HG03354 (cell line): Measurements from ENCODE around the gene CNBD2.
"Not testable (repeated sequence)": the region's sequence is repeated elsewhere in the genome, so short reads cannot be mapped to it uniquely, and the experiment has no call there.

Experiments
- ATAC-seq: cut with Tn5 transposase; IDR thresholded peaks from one replicate; pipeline ENCODE4 v1.9.1; 2021; ENCODE audit warnings: mild to moderate bottlenecking; ENCODE audit not compliant: unreplicated experiment, poor library complexity, severe bottlenecking

CNBD2 gene

DNA sequence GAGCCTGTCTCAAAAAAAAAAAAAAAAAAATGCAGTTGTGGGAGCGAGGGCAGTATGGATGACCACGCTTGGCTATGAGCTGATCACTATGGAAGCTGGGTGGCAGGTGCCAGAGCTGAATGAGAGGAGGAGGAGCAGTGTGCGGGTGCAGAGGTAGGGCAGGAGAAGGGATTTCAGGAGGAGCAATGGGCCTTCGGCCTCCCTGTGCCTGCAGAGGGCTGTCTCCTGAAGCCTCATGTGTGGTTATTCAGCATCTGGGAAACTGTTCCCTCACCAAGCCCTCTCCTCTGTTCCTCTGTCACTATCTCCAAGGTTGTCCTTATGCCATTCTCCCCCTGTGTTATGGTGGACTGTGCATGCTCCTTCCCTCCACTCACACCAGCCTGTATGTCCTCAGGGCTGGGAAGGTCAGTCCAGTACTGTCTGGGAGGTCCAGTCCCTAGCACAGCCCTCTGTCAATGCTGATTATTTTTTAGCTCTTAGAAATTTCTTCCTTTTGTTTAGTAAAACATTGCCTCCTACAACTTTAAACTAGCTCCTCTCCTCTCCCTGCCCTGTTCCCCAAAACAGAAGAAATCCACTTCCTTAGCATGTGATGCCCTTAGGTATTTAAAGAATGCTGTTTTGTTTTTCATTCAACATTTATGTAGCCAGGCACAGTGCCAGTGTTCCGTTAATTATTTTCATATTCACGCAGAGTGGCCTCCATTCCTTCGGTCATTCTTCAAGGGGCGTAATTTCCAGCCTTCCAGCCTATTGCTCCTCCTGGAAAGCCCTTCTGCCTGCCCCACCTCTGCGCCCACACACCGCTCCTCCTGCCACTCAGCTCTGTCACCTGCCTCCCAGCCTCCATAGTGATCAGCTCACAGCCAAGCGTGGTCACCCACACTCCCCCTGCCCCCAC lies 48.9 kb downstream of the CNBD2 start:
- ATAC-seq, result no peak

DNA sequence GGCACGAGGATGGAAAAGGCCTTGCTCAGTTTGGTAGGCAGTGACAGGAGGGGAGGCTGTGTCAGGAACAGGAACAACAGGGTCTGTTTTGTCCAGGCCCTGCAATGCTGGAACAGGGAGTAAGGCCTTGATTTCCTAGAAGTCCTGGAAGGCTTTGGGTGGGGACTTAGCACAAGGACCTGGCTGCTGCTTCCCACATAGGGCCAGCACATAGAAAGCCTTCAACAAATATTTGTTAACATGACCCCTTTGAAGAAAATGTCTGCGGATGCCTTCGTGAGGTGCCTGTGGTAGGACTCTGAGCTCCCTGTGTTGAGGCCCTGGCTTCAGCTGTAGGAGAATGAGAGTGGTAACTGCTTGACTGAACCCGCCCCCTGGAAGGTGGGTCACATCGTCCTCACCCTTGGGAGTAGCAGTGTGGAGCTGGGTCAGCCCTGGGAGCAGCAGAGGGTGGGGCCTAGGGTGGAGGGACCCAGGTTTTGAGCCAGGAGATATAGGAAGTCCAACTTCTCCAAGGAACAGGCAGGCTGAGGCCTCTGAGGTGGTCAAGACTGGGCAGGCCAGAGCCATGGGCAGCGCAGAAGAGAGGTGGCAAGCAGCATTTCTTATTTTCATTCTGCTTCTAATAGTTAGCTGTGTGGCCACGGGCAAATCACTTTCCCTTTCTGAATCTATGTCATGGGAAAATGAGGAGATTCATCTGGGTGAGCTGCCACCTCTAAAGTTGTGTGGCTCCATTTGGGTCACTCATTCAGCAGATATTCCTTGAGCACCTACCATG lies 50.0 kb downstream of the CNBD2 start:
- no peak for ATAC-seq

DNA sequence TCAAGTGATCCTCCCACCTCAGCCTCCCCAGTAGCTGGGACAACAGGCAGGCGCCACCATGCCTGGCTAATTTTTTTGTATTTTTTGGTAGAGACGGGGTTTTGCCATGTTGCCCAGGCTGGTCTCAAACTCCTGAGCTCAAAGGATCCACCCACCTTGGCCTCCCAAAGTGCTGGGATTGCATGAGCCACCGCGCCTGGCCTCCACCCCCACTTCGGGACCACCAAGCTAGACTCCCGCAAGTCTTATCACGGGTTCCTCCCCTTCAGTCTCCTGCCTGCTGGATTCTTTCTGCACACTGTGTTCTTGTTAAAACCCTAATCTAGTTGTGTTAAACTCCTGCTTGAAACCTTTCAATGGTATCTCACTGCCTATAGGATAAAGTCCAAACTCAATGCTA lies 57.7 kb downstream of the CNBD2 start:
- not testable (repeated sequence) for ATAC-seq

DNA sequence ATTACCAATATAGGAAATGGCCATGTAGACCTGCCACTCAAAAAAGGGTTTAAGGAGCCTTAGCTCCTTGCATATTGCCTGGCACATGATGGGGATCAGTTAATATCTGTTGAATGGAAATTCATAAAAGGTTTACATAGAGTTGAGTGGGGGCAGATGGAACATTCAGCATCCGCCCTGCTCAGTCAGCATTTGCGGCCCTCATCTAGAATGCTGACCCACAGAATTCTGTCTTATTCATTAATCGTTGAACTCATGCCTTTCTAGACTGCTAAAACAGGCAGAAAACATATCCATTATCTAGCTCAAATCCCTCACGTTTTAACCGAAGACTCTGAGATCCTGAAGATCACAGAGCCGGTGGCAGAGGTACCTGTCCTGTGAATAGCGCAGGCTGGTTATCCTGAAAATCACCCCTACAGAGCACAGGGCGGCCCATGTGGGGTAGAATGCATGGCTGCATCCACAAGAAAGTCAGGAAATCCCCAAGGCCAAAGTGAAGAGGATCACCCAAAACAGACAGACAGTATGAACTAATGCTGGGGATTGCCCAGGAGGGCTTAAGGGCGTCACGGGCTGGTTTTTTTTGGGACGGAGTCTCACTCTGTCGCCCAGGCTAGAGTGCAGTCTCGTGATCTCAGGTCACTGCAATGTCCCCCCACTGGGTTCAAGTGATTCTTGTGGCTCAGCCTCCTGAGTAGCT lies 59.9 kb downstream of the CNBD2 start:
- no peak for ATAC-seq

DNA sequence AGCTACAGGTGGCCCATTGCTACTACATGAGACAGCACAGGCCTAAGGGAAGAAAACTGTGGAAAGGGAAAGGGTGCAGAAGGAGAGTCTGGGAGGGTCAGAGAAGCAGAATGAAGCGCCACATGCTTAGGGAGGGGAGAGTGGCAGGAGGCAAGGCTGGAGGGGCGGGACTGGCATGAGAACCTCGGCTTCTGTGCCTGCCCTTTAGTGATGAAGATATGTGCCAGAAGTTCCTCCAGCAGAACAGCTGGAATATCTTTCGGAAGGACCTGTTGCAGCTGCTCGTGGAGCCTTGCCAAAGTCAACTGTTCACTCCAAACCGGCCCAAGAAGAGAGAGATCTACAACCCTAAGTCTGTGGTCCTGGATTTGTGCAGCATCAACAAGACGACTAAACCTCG lies 61.8 kb downstream of the CNBD2 start:
- ATAC-seq, result no peak

DNA sequence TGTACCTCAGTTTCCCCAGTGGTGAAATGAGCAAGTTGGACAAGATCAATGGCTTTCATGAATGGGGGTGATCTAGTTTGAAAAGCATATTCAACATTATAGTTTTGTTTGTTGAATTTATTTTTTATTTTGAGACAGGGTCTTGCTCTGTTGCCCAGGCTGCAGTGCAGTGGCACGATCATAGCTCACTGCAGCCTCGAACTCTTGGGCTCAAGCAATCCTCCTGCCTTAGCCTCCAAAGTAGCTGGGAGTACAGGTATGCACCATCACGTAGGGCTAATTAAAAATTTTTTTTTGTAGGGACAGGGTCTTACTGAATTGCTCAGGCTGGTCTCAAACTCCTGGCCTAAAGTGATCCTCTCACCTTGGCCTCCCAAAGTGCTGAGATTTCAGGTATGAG lies 63.4 kb downstream of the CNBD2 start:
- ATAC-seq, result no peak

DNA sequence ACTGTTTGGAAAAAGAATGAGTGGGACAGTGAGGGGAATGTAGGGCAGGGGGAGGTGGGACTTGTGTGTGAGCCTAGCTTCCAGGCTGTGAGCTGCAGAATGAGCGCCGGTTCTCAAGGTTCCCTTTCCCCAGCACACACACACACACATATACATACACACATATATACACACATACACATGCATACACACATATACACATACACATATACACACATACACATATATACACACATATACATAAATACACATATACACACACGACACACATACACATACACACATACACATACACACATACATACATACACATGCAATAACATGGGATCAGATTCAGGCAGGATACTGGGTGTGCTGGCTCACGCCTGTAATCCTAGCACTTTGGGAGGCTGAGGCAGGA lies 66.5 kb downstream of the CNBD2 start:
- ATAC-seq, result no peak

DNA sequence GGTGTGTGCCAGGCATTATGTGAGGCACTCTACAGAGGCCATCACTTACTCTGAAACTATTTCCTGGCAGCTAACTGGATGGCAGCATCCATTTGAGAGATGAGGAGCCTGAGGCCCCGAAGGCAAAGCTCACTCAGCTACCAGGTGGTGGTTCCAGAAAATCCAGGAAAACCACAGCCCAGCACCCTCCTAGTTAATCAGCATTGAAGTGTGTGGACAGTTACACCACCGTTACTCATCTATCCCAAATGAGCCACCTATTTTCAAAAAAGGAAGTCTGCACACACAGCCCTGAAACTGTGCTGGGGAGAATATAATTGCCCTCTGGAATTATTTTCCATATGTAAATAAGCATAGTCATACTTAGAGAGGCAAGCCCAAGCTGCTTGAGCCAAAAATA lies 67.4 kb downstream of the CNBD2 start:
- no peak for ATAC-seq

DNA sequence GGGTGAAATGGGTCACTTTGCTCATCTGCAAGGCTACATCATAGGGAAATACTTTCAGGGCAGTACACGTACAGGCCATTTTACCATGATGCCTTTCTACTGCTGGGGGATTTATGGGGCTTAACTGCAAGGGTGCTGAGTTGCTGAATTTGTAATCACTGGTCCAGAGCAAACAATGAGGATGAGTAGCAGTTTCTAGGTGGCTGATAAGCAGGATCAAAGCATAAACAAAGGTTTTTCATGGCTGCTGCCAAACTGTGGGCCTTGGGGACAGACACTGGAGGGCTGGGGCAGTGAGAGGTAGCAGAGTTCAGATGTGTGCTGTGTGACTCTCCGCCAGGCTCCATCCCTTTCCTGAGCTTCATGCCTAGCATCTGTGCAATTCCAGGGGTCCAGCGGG lies 68.3 kb downstream of the CNBD2 start:
- ATAC-seq, result no peak

DNA sequence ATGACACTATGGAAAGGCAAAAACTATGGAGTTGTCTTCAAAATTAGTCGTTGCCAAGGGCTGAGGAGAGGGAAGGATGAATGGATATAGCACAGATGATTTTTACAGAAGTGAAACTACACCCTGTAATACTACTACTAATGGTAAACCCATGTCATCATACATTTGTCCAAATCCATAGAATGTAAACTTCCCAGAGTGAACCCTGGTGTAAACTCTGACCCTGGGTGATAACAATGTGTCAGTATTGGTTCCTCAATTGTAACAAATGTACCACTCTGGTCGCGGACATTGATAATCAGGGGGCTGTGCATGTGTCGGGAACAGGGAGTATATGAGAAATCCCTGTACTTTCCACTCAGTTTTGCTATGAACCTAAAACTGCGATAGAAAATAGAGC lies 72.2 kb downstream of the CNBD2 start:
- ATAC-seq, result no peak

DNA sequence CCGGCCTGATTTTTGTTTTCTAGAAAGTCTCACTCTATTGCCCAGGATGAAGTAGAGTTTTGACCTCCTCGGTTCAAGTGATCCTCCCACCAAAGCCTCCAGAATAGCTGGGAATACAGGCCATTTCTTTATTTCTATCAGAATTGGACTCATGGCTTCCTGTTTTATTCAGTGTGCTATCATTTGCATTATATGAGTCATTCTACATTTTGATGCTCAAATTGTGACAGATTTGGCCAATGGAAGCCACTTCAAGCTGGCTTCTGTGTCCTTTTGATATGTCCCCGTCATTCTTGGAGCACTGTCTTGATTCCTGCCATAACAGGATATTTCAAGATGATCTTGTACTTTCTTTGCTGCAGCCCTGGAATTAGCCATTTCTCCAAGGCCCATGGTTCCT lies 75.1 kb downstream of the CNBD2 start:
- ATAC-seq, result no peak

DNA sequence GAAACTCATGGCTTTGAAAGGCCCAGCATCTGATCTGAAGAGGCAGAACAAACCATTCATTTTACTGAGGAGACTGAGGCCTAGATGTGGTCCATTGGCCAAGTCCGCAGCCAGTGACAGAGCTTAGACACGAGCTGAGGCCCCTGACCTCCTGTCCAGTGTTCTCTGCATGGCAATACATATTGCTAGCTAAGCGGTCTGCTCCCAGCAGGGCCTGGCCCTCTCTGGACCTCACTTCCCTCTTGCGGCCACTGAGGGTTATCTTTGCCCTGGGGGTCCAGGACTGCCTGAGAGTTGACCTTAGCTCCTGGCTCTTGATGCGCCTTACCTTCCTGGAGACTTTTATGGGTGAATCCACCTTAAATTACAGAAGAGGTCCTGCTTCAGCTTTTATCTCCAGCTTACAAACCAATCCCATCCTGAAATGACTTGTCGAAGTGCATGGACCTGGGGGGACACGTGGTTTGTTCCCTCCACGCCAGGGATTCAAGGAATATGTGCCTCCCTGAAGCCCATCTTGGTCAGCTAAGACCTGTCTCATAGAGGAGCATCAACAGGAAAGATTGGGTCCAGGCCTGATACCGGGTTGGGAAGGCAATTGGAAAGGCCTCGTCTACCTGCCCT lies 75.6 kb downstream of the CNBD2 start:
- no peak for ATAC-seq

DNA sequence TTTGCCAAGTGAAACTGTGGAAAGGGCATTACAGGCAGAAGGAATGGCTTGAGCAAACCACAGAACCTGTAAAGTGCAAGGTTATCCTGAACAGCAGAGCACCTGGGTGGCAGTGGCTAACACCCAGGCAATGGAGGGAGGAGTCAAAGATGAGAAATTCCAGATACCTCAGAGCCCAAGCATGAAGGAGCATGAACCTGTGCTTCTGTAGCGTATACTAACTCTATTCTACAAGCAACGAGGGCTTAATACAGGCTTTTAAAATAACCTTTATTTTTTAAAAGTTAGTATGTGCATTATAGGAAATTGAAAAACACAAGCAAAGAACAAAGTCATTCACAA lies 77.0 kb downstream of the CNBD2 start:
- ATAC-seq, result no peak

DNA sequence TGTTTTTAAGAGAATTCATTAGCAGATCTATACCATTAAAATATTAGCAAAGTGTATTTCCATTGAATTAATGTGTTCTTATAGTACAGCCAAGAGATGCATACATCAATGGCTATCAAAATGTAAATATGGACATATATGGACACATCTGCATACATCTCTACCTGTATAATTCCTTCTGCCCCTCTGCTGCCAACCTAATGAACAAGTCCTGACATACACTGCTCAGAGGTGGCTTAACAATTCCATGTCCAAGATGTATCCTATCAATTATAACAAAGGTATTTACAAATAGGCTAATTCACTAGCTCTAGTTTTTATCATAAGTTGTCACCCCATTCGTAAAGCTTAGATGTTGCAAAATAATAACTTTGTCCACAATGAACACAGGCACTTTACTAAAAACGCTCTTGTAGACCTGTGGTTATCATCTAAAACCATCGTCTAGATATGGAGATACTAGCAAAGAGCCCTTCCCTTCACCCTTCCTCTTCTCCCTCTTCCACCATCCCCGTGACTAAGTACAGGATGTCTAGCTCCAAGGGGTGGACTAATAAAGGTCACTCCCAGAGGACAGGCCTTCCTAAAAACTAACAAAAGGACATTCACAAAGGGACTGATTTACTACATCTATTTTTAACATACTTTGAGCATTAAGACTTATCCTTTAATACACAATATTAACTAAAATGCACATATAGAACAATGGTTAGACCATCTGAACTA lies 77.8 kb downstream of the CNBD2 start:
- not testable (repeated sequence) for ATAC-seq

DNA sequence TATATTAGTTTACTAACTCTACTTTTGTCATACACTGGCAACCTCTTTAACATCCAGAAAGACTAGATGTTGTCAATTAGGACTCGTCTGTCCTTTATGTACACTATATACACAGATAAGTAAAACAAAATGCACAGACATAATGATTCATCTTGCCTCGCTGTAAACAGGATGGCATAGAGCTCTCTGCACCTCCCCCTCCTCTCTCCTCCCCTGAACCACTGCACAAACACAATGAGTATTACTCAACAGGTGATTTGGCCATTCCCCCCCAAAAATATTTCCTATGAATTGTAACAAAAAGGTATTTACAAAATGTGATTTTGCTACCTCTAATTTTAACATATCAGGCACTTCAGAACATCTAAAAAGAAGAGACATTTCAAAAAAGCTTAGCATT lies 81.0 kb downstream of the CNBD2 start:
- ATAC-seq, result not testable (repeated sequence)

DNA sequence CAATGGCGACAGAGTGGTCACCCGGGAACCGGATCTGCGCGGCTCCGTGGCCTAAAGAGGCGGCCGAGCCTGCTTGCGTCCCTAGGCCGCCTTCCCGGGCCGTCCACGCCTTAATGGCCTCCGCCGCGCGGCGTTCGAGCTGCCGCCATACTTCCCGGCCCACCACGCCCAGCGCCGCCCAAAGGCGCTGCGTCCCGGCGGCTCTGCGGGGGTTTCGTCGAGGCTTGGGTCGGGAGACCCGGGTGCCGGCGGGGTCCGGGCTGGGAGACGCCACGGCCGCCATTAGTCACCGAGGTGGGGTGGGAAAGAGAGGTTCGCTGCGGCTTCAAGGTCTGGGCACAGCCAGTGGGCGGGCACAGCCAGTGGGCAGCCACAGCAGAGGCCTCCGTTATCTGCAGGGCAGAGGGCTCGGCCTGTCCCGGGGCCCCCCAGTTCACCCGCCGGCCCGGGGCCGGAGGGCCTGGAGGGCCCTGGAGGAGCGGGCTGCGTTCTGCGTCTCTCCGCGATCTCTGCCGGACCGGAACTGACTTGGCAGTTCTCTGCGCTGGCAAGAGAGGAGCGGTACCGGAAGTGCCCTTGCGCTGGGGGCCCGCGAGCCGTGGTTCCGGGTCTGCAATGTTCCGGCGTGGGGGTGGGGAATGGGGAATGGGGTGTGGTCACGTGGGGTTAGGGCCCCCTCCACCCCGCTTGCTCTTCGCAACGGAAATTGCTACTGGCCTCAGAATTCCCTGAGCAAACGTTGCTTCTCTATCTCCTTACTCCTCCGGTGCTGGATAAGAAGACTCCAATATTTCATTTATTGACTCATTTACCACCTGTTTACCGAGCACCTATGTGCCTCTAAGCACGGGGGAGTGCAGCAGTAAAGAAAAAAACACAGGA lies 82.3 kb downstream of the CNBD2 start:
- peak; percentile 92 for ATAC-seq

DNA sequence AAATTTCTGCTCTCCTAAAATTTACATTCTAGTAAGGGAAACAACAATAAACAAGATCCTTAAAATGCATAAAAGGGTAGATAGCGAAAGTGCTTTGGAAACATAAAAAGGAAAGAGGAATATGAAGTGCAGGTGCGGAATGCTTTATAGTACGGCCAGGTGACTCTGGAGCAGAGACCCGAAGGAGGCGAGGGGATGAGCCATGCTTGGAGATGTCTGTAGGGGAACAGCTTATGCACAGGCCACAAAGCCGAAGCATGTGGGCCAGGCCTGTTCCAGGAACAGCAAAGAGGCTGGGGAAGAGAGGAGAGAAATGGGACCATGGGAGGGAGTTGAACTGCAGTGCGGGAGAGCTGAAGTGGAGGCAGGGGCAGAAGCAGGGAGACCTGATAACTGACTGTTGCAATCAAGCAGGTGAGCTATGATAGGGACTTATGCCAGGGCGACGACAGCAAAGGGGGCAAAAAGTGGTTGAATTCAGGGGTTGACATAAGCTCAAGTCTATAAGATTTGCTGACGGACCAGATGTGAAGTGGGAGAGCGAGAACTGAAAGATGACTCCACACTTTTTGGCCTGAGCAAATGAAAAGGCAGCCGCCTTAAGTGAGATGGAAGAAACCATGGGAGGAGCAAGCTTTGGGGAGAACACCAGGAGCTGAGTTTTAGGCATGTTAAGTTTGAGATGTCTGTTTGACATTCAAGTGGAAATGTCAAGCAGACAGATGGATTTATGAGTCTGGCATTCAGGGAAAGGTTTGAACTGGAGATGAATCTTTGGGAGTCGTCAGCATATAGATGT lies 83.1 kb downstream of the CNBD2 start:
- no peak for ATAC-seq

DNA sequence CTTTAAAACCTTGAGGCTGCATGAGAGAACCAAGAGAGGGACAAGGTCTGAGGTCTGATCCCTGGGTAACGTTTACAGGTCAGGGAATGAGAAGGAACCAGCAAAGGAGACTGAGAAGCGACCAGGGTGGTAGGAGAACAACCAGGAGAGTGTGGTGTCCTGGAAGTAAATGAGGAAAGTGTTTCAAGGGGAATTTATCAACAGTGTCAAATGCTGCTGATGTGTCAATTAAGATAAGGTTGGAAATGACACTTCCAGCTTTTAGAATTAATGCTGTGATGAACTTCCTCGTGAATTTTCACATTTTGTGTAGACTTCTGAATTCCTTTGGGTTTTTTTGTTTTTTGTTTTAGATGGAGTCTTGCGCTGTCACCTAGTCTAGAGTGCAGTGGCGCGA lies 83.7 kb downstream of the CNBD2 start:
- no peak for ATAC-seq
